ENCODE measurements around the gene CCL18. TPM values are rescaled to one million over a fixed set of nuclear protein-coding genes. Genes with fewer than 3 reads are reported as not detected.

CCL18 gene
- total RNA-seq, 1 experiment from 2014 or later: not detected

GRCh38 chr17:36036235-36036634 lies 27.8 kb upstream of the CCL18 start:
- H2AK5ac ChIP-seq (ENCODE audit: insufficient read length, low read length): no peak overlapping the region
- Mint-ChIP-seq H3K9me3 (no peaks in the 10 kb centered on the region), H3K4me3 (no peak overlapping the region), H3K36me3 (ENCODE audit: insufficient read depth in 1 of 3, low read depth in 3 of 3) (no peaks in the 10 kb centered on the region), H3K4me1 (no peaks in the 10 kb centered on the region), H3K27me3 (ENCODE audit: low read depth) (peaks cover 10% of the 10 kb centered on the region), H3K27ac (no peak overlapping the region)
- H2BK15ac ChIP-seq (ENCODE audit: low read depth, low read length): no peak overlapping the region
- no peak overlapping the region for H3K18ac ChIP-seq (ENCODE audit: insufficient read length, low read depth, low read length)
- H3K79me1 ChIP-seq (ENCODE audit: insufficient read depth, low read depth, low read length, poor library complexity, severe bottlenecking): no peaks in the 10 kb centered on the region
- H2BK5ac ChIP-seq (ENCODE audit: insufficient read length, low read length): no peak overlapping the region
- H3T11ph ChIP-seq (ENCODE audit: low read length): no peak overlapping the region
- no peak overlapping the region for H3K56ac ChIP-seq (ENCODE audit: insufficient read length, low read depth, low read length)
- H4K5ac ChIP-seq (ENCODE audit: insufficient read length, low read depth, low read length): no peak overlapping the region
- H2AFZ ChIP-seq (ENCODE audit: low read length): no peak overlapping the region
- H4K20me1 ChIP-seq (ENCODE audit: control insufficient read depth, insufficient read depth, insufficient read length): no peaks in the 10 kb centered on the region
- H4K8ac ChIP-seq (replicated peaks; ENCODE audit: insufficient read length, low read depth, low read length): no peak overlapping the region
- no peaks in the 10 kb centered on the region for H3K4me1 ChIP-seq (ENCODE audit: insufficient read depth, low read length)
- H3K23me2 ChIP-seq (ENCODE audit: insufficient read length, low read depth, low read length, poor library complexity, severe bottlenecking): no peaks in the 10 kb centered on the region
- H2BK12ac ChIP-seq (ENCODE audit: insufficient read length, low read depth, low read length): no peak overlapping the region
- H3K9ac ChIP-seq (ENCODE audit: extremely low read depth, insufficient read length, low read length): no peak overlapping the region
- no peak overlapping the region for H2BK120ac ChIP-seq (ENCODE audit: low read depth, low read length, poor library complexity, severe bottlenecking)
- no CpG with 5 or more reads among the region's 4 CpGs for WGBS (ENCODE audit: extremely low coverage, insufficient read length, low lambda C conversion rate)
- no peak overlapping the region for H3K4ac ChIP-seq (ENCODE audit: low read depth, low read length)
- no peaks in the 10 kb centered on the region for H3K79me2 ChIP-seq (ENCODE audit: insufficient read depth, low read length)
- H3K14ac ChIP-seq (ENCODE audit: insufficient read depth, low read length): no peak overlapping the region
- no peak overlapping the region for H3K23ac ChIP-seq (ENCODE audit: insufficient read length, low read depth, low read length)
- no peaks in the 10 kb centered on the region for H3K9me3 ChIP-seq (ENCODE audit: control insufficient read depth, low read depth, low read length)
- H4K91ac ChIP-seq (ENCODE audit: insufficient read length, low read depth, low read length): no peak overlapping the region
- no peak for TF ChIP-seq CTCF (conservative IDR thresholded peaks at IDR 0.05)
- no peaks in the 10 kb centered on the region for H3K27me3 ChIP-seq (ENCODE audit: insufficient read depth, low read length)
- H3K4me2 ChIP-seq (ENCODE audit: insufficient read depth, insufficient read length, low read length): no peak overlapping the region
- H2BK20ac ChIP-seq (ENCODE audit: low read depth, low read length, poor library complexity, severe bottlenecking): no peak overlapping the region
- no peak for DNase-seq
- H3K27ac ChIP-seq (ENCODE audit: insufficient read length, low read depth, low read length): no peak overlapping the region
